GM20000 (cell line): Measurements from ENCODE around the gene SPRED1.

ENCODE experiments used
- DNase-seq: peaks from one replicate; pipeline ENCODE4 v3.0.0; 2012; ENCODE audit warnings: low spot score
- CTCF ChIP-seq: IDR thresholded peaks from 2 replicates; pipeline ENCODE4 v1.5.1; 2012; ENCODE audit warnings: mild to moderate bottlenecking, control low read depth; ENCODE audit errors: extremely low read depth, missing control alignments

The SPRED1 gene

GRCh38 chr15:38308797-38309196 is 56.2 kb downstream of the SPRED1 start:
- DNase-seq = no peak
- TF ChIP-seq CTCF = no peak

DNA sequence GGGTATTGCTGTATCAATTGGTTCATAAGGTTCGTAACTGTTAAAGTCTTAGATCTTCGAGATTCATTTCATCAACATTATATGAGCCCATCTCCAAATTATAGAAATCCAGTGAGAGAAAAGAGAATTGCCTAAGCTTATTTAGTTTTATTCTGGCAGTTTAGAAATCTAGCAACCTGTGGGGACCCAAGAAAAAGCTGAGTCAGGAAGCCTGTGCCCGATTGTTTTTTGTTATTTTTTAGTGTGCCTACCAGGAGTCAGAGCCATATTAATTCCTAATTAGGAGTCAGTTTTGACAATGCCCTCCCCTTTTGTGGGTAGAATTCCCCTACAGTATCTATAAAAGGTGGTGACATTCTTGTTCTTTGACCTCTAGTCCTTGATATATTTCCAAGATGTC is 59.6 kb downstream of the SPRED1 start:
- no peak for TF ChIP-seq CTCF
- DNase-seq = no peak

GRCh38 chr15:38316311-38316710 is 63.7 kb downstream of the SPRED1 start:
- no peak for TF ChIP-seq CTCF
- no peak for DNase-seq

GRCh38 chr15:38320181-38320580 is 67.5 kb downstream of the SPRED1 start:
- TF ChIP-seq CTCF = no peak
- no peak for DNase-seq

- no peak for TF ChIP-seq CTCF
- no peak for DNase-seq
Measured at GRCh38 chr15:38320866-38321265, 68.2 kb downstream of the SPRED1 start.

GRCh38 chr15:38323895-38324294 is 71.3 kb downstream of the SPRED1 start:
- TF ChIP-seq CTCF = no peak
- DNase-seq = no peak

DNA sequence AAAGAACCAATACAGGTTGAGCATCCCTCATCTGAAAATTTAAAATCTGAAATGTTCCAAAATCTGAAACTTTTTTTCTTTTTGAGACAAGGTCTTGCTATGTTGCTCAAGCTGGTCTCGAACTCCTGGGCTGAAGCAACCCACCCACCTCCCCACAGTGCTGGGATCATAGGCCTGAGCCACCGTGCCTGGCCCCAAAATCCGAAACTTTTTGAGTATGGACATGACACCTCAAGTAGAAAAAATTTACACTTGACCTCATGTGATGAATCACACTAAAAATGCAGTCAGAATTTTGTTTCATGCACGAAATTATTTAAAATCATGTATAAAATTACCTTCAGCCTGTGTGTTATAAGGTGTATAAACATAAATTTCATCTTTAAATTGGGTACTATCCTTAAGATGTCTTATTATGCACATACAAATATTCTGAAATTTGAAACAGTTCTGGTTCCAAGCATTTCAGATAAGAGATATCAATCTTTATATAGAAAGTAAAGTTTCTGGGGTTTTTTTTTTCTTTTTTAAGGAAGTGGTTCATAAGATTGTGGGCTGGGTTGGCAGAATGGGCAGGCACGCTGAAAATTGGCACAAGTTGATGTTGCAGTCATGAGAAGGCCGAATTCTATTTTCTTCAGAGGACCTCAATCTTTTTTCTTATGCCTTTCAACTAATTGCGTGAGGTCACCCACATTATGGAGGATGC is 72.5 kb downstream of the SPRED1 start:
- TF ChIP-seq CTCF = no peak
- DNase-seq = no peak

- TF ChIP-seq CTCF = no peak
Measured at GRCh38 chr15:38325648-38325990, 73.0 kb downstream of the SPRED1 start.

More at GRCh38 chr15:38325648-38325990, 73.0 kb downstream of the SPRED1 start:
- no peak for DNase-seq
